SK-N-SH (cell line): ENCODE results near the gene HECW1. TPM values are rescaled to one million over a fixed set of nuclear protein-coding genes. Genes with fewer than 3 reads are reported as not detected.

ENCODE experiments used
- polyA plus RNA-seq, 3 experiments: library from polyadenylated mRNA; depleted of rRNA; stranded (reverse); fragments of >200 nt; gene quantifications; 2 replicates each; pipeline ENCODE4 v1.2.3, GENCODE V29; 2012
- small RNA-seq, 7 experiments: library from RNA; depleted of rRNA; stranded (forward); fragments of <200 nt; gene quantifications; one replicate each; pipeline ENCODE3, GENCODE V24; 2012

The HECW1 gene
- polyA plus RNA-seq, 1 of the 3 experiments (the other 2 are of a cell fraction): not detected

Small RNAs within 50 kb of the gene (small RNA-seq; reads per million reads assigned to genes)
- gene MIR3943: 0 reads per million in 7 experiments
- 0 reads per million in 7 experiments for gene RF00019
- 0 reads per million in 7 experiments for gene RNU6-575P
- gene RNU7-35P: 0 reads per million in 7 experiments

Other genes with a start within 250 kb of the HECW1 start
- 6.1 and 7.8 TPM in 2 replicates for gene C7orf25, start 200.6 kb upstream of the HECW1 start, polyA plus RNA-seq (2012; rRNA removed)
- gene PSMA2, start 180.5 kb upstream of the HECW1 start, polyA plus RNA-seq (2012; rRNA removed): 101 and 132 TPM in 2 replicates
- gene MRPL32, start 180.3 kb upstream of the HECW1 start, polyA plus RNA-seq (2012; rRNA removed): 73.1 and 87.5 TPM in 2 replicates